ENCODE measurements around the gene UMAD1. TPM values are rescaled to one million over a fixed set of nuclear protein-coding genes. Genes with fewer than 3 reads are reported as not detected.

The UMAD1 gene
- polyA plus RNA-seq, 3 donors = 6.2 to 22.7 (median 18.6) TPM

DNA sequence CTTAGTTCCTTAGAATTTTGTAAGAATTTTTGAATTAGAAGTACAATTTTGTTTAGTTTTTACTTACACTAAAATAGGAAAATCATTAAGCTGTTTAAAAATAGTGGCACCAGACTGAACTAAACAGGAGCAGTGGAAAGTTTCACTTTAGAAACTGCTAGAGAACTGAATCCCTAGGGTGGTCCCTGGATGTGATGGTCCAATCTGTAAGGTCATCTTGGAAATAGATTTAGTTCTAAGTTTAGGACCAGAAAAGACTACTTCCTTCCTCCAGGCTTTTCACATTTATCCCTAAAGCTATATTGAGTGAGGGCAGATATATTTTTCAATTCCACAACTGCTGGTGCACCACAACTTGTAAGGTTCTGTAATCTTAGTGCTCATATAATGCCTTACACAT is 58.8 kb downstream of the UMAD1 start:
- H3K79me2 ChIP-seq (ENCODE audit: insufficient read depth, low read length) = no peaks in the 10 kb centered on the region
- no peak overlapping the region for H3K27ac ChIP-seq (ENCODE audit: low read depth in 1 of 2, low read length in 2 of 2)
- H3K9me3 ChIP-seq (replicated peaks in 1 of 2; ENCODE audit: control insufficient read depth in 1 of 2, insufficient read depth in 1 of 2, low read length in 2 of 2) = no peaks in the 10 kb centered on the region
- Mint-ChIP-seq H3K4me1 (peaks cover 11% of the 10 kb centered on the region), H3K36me3 (peaks cover 0 to 9% of the 10 kb centered on the region in 2 donors), H3K4me3 (no peak overlapping the region), H3K9me3 (peaks cover 0 to 1% (median 0%) of the 10 kb centered on the region in 7 donors), H3K27ac (peak overlapping the region in 1 of 7 donors; percentile 15), H3K27me3 (ENCODE audit: low read depth in 3 of 3) (peaks cover 0 to 2% (median 0%) of the 10 kb centered on the region in 3 donors)
- TF ChIP-seq, protein P1, sequence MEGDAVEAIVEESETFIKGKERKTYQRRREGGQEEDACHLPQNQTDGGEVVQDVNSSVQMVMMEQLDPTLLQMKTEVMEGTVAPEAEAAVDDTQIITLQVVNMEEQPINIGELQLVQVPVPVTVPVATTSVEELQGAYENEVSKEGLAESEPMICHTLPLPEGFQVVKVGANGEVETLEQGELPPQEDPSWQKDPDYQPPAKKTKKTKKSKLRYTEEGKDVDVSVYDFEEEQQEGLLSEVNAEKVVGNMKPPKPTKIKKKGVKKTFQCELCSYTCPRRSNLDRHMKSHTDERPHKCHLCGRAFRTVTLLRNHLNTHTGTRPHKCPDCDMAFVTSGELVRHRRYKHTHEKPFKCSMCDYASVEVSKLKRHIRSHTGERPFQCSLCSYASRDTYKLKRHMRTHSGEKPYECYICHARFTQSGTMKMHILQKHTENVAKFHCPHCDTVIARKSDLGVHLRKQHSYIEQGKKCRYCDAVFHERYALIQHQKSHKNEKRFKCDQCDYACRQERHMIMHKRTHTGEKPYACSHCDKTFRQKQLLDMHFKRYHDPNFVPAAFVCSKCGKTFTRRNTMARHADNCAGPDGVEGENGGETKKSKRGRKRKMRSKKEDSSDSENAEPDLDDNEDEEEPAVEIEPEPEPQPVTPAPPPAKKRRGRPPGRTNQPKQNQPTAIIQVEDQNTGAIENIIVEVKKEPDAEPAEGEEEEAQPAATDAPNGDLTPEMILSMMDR (IDR thresholded peaks at IDR 0.05) = no peak
- no peak overlapping the region for H3K4me2 ChIP-seq (replicated peaks; ENCODE audit: extremely low read depth, low read length, poor library complexity, severe bottlenecking)
- H3K9ac ChIP-seq (ENCODE audit: insufficient read depth, low read length, poor library complexity, severe bottlenecking) = no peak overlapping the region
- no peak overlapping the region for H2AFZ ChIP-seq (ENCODE audit: insufficient read depth, low read depth, low read length, poor library complexity, severe bottlenecking)
- intact Hi-C loops (cut with micrococcal nuclease) = no loop called here
- no peaks in the 10 kb centered on the region for H4K20me1 ChIP-seq (ENCODE audit: insufficient read depth, low read length)
- no peak overlapping the region for H3K4me3 ChIP-seq (replicated peaks in 1 of 3; ENCODE audit: low read depth in 2 of 3, low read length in 3 of 3)
- no peak for DNase-seq
- H3K36me3 ChIP-seq (replicated peaks in 1 of 2; ENCODE audit: control insufficient read depth in 1 of 2, insufficient read depth in 2 of 2, low read length in 2 of 2) = no peaks in the 10 kb centered on the region
- no peaks in the 10 kb centered on the region for H3K4me1 ChIP-seq (ENCODE audit: control insufficient read depth in 1 of 2, insufficient read depth in 2 of 2, low read length in 2 of 2)
- H3K27me3 ChIP-seq (ENCODE audit: control insufficient read depth in 2 of 2, insufficient read depth in 2 of 2, low read length in 2 of 2) = no peaks in the 10 kb centered on the region

DNA sequence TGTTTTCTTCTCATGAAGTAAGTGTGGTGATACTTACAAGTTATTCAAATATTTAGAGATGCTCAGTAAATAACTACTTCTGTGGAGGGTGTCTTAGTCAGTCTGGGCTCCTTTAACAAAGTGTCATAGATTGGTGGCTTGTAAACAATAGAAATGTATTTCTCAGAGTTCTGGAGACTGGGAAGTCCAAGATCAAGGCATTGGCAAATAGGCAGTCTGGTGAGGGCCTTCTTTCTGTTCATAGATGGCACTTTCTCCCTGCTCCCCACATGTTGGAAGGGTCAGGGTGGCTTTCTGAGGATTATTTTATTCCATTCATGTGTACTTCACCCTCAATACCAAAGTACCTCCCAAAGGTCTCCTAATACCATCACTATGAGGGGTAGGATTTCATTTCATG is 59.4 kb downstream of the UMAD1 start:
- H2AFZ ChIP-seq (ENCODE audit: insufficient read depth, low read depth, low read length, poor library complexity, severe bottlenecking) = no peak overlapping the region
- H3K27ac ChIP-seq (ENCODE audit: low read depth in 1 of 2, low read length in 2 of 2) = no peak overlapping the region
- peaks cover 0 to 6% of the 10 kb centered on the region in 2 donors for H3K36me3 Mint-ChIP-seq
- peaks cover 8% of the 10 kb centered on the region for H3K4me1 Mint-ChIP-seq
- no peak overlapping the region for H3K4me2 ChIP-seq (replicated peaks; ENCODE audit: extremely low read depth, low read length, poor library complexity, severe bottlenecking)
- no peak for DNase-seq
- peaks cover 0 to 2% (median 0%) of the 10 kb centered on the region in 3 donors for H3K27me3 Mint-ChIP-seq (ENCODE audit: low read depth in 3 of 3)
- H4K20me1 ChIP-seq (ENCODE audit: insufficient read depth, low read length) = no peaks in the 10 kb centered on the region
- intact Hi-C loops (cut with micrococcal nuclease) = no loop called here
- no peaks in the 10 kb centered on the region for H3K9me3 ChIP-seq (replicated peaks in 1 of 2; ENCODE audit: control insufficient read depth in 1 of 2, insufficient read depth in 1 of 2, low read length in 2 of 2)
- no peaks in the 10 kb centered on the region for H3K4me1 ChIP-seq (ENCODE audit: control insufficient read depth in 1 of 2, insufficient read depth in 2 of 2, low read length in 2 of 2)
- H3K27ac Mint-ChIP-seq = peak overlapping the region in 1 of 7 donors; percentile 15
- no peaks in the 10 kb centered on the region for H3K79me2 ChIP-seq (ENCODE audit: insufficient read depth, low read length)
- H3K27me3 ChIP-seq (ENCODE audit: control insufficient read depth in 2 of 2, insufficient read depth in 2 of 2, low read length in 2 of 2) = no peaks in the 10 kb centered on the region
- TF ChIP-seq, protein P1 (IDR thresholded peaks at IDR 0.05) = no peak
- no peak overlapping the region for H3K9ac ChIP-seq (ENCODE audit: insufficient read depth, low read length, poor library complexity, severe bottlenecking)
- no peak overlapping the region for H3K4me3 ChIP-seq (replicated peaks in 1 of 3; ENCODE audit: low read depth in 2 of 3, low read length in 3 of 3)
- no peak overlapping the region for H3K4me3 Mint-ChIP-seq
- no peaks in the 10 kb centered on the region for H3K36me3 ChIP-seq (replicated peaks in 1 of 2; ENCODE audit: control insufficient read depth in 1 of 2, insufficient read depth in 2 of 2, low read length in 2 of 2)
- H3K9me3 Mint-ChIP-seq = peaks cover 0 to 1% (median 0%) of the 10 kb centered on the region in 7 donors

Data from CD14-positive monocyte (primary cell).